GM12865 (cell line): ENCODE measurements around the gene STX8.
"Not testable (repeated sequence)": the region's sequence is repeated elsewhere in the genome, so short reads cannot be mapped to it uniquely, and the experiment has no call there.

Experiments
- DNase-seq: peaks from one replicate; pipeline ENCODE4 v3.0.0; 2010; ENCODE audit warnings: low read depth
- H3K4me3 ChIP-seq: 2 replicates; pipeline ENCODE4 v1.5.1; 2011; ENCODE audit warnings: mild to moderate bottlenecking, low read depth, low read length, control low read depth
- TF ChIP-seq, protein P1 (sequence below): IDR thresholded peaks from 2 replicates; pipeline ENCODE4 v1.5.1; 2011; ENCODE audit warnings: low read length, control low read depth, low read depth, inconsistent platforms; ENCODE audit not compliant: insufficient read depth; ENCODE audit errors: missing control alignments

The STX8 gene

GRCh38 chr17:9568957-9569588 is 6.5 kb downstream of the STX8 start:
- TF ChIP-seq, protein P1, sequence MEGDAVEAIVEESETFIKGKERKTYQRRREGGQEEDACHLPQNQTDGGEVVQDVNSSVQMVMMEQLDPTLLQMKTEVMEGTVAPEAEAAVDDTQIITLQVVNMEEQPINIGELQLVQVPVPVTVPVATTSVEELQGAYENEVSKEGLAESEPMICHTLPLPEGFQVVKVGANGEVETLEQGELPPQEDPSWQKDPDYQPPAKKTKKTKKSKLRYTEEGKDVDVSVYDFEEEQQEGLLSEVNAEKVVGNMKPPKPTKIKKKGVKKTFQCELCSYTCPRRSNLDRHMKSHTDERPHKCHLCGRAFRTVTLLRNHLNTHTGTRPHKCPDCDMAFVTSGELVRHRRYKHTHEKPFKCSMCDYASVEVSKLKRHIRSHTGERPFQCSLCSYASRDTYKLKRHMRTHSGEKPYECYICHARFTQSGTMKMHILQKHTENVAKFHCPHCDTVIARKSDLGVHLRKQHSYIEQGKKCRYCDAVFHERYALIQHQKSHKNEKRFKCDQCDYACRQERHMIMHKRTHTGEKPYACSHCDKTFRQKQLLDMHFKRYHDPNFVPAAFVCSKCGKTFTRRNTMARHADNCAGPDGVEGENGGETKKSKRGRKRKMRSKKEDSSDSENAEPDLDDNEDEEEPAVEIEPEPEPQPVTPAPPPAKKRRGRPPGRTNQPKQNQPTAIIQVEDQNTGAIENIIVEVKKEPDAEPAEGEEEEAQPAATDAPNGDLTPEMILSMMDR: no peak
- no peak for DNase-seq
- no peak overlapping the region for H3K4me3 ChIP-seq

- TF ChIP-seq, protein P1: no peak
- no peak overlapping the region for H3K4me3 ChIP-seq
- no peak for DNase-seq
These were observed 7.6 kb downstream of the STX8 start for GRCh38 chr17:9568004-9568403.

DNA sequence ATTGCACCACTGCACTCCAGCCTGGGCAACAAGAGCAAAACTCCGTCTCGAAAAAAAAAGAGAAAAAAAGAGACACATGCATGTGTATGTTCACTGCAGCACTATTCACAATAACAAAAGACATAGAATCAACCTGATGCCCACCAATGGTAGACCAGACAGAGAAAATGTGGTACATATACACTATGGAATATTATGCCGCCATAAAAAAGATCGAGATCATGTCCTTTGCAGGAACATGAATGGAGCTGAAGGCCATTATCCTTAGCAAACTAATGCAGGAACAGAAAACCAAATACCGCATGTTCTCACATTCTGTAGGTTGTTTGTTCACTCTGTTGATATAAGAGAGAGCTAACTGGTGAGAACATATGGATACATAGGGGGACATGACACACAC is 8.9 kb downstream of the STX8 start:
- H3K4me3 ChIP-seq, DNase-seq: not testable (repeated sequence)

GRCh38 chr17:9566067-9566466 is 9.6 kb downstream of the STX8 start:
- no peak overlapping the region for H3K4me3 ChIP-seq
- DNase-seq: no peak
- TF ChIP-seq, protein P1: no peak

DNA sequence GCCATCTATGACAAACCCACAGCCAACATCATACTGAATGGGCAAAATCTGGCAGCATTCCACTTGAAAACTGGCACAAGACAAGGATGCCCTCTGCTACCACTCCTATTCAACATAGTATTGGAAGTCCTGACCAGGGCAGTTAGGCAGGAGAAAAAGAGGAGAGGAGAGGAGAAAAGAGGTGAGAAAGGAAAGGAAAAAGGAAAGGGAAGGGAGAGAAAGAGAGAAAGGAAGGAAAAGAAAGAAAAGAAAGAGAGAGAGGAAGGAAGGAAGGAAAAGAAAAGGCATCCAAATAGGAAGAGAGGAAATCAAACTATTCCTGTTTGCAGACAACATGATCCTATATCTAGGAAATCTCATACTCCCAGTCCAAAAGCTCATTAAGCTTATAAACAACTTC is 11.5 kb downstream of the STX8 start:
- no peak overlapping the region for H3K4me3 ChIP-seq
- DNase-seq: no peak
- TF ChIP-seq, protein P1: no peak

DNA sequence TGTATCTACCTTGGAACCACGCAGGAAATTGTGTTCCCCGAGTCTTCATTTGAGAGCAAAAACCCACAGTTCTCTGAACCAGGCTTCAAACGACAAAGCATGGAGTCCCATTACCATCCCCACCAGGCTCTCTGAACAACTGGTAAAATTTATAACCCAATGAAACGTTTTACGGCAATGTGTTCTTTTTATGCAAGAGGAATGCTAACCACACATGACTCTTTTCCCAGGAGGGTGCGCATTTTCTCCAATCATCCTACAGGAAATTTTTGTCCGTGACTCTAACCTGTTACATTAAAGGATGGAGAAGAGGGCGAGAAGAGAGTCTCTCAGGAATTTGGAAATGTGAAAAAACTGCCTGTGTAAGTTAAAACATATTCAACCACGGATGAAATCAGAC is 17.8 kb downstream of the STX8 start:
- TF ChIP-seq, protein P1: no peak
- no peak overlapping the region for H3K4me3 ChIP-seq
- DNase-seq: no peak

DNA sequence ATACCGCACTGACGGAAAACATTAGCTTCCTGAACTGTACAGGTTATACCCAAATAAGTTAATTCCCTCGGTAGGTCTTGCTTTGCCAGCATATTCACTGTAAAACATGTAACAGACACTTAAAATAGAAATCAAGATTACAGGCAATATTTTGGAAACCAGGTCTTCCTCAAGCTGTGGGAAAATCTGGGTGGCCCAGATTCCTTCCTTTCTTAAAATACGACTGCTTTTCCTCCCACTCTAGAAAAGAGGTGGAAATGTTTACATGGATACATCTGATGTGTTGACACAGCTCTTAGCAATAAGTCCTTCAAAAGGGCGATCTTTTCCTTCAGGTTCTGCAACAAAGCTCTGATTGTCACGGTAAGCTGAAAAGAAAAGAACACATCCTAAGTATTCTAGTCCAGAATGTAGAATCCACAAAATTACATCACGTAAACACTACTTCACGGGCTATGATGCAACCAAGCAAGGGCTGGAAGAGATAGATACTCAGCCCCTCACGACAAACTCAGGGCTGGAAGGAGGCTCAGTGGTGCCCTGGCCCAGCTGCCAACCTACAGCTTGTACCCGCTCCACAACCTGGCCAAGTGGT is 18.4 kb downstream of the STX8 start:
- DNase-seq: no peak
- TF ChIP-seq, protein P1: no peak
- H3K4me3 ChIP-seq: no peak overlapping the region
